Thoracic aorta (tissue), 2 donors: ENCODE data around the gene SYT6. TPM values are rescaled to one million over a fixed set of nuclear protein-coding genes. Genes with fewer than 3 reads are reported as not detected.
A peak's percentile ranks its signal among the peaks of the same experiment; 100 is the strongest.

Experiments used
- ATAC-seq: fragments of 150-250 bp; one replicate; pipeline ENCODE4 v1.8.0; 2017; ENCODE audit warnings: low read depth; ENCODE audit not compliant: insufficient number of reproducible peaks, low FRiP score
- DNase-seq: peaks from one replicate; pipeline ENCODE4 v3.0.0-alpha.2; 2020; ENCODE audit warnings: low spot score
- H3K27ac ChIP-seq, 2 donors: fragments of 200-600 bp; sonication (generic); 1 replicate in 1 of 2; 2 replicates in 1 of 2; pipeline ENCODE4 v1.5.1; 2016; ENCODE audit warnings: mild to moderate bottlenecking in 2 of 2, moderate library complexity in 2 of 2
- H3K27me3 ChIP-seq: fragments of 200-600 bp; sonication (generic); replicated peaks from 2 replicates; pipeline ENCODE4 v1.6.0; 2016; ENCODE audit warnings: mild to moderate bottlenecking; ENCODE audit not compliant: insufficient read depth
- H3K36me3 ChIP-seq: fragments of 200-600 bp; sonication (generic); one replicate; pipeline ENCODE4 v1.5.1; 2016
- H3K4me1 ChIP-seq, 2 donors: fragments of 200-600 bp; sonication (generic); 1 replicate in 1 of 2; 2 replicates in 1 of 2; pipeline versions ENCODE4 v1.5.1 to v1.6.0; 2016; ENCODE audit warnings: low read depth in 2 of 2, mild to moderate bottlenecking in 1 of 2; ENCODE audit not compliant: control insufficient read depth in 1 of 2
- H3K4me3 ChIP-seq: fragments of 200-600 bp; sonication (generic); 2 replicates; pipeline ENCODE4 v1.5.1; 2016; ENCODE audit warnings: mild to moderate bottlenecking
- H3K9me3 ChIP-seq: fragments of 200-600 bp; sonication (generic); 2 replicates; pipeline ENCODE4 v1.5.1; 2016
- CTCF ChIP-seq: fragments of 200-600 bp; sonication (generic); IDR thresholded peaks from one replicate; pipeline ENCODE4 v1.5.1; 2019; ENCODE audit warnings: antibody characterized with exemption
- total RNA-seq, 2 donors: library from RNA; depleted of rRNA; stranded (reverse); fragments of >200 nt; gene quantifications; one replicate each; pipeline versions ENCODE4 v1.1.0 to v1.2.3, GENCODE V29; 2016

Gene SYT6
- total RNA-seq, 2 donors from 2014 or later = 0.85 TPM; not detected in 1

GRCh38 chr1:114155706-114156105 is 2.0 kb upstream of the SYT6 start:
- Histone ChIP-seq H3K4me1 (peaks cover 14 to 33% of the 10 kb centered on the region in 2 donors), H3K4me3 (no peak overlapping the region), H3K27me3 (no peaks in the 10 kb centered on the region), H3K9me3 (no peaks in the 10 kb centered on the region), H3K36me3 (no peaks in the 10 kb centered on the region), H3K27ac (no peak overlapping the region)
- no peak for ATAC-seq
- DNase-seq = no peak
- no peak for TF ChIP-seq CTCF

- H3K4me3 ChIP-seq = no peak overlapping the region
- H3K27ac ChIP-seq = no peak overlapping the region
- H3K4me1 ChIP-seq = peaks cover 14 to 33% of the 10 kb centered on the region in 2 donors
- no peak for DNase-seq
- H3K27me3 ChIP-seq = no peaks in the 10 kb centered on the region
- ATAC-seq = no peak
- no peaks in the 10 kb centered on the region for H3K36me3 ChIP-seq
- no peak for TF ChIP-seq CTCF
- no peaks in the 10 kb centered on the region for H3K9me3 ChIP-seq
These were observed 1.3 kb upstream of the SYT6 start for GRCh38 chr1:114154963-114155322.

- ATAC-seq (no peak), DNase-seq (no peak)
- Histone ChIP-seq H3K36me3 (no peaks in the 10 kb centered on the region), H3K9me3 (no peaks in the 10 kb centered on the region), H3K27ac (no peak overlapping the region), H3K4me1 (peaks cover 14 to 33% of the 10 kb centered on the region in 2 donors), H3K27me3 (no peaks in the 10 kb centered on the region), H3K4me3 (peak overlapping the region; percentile 72)
- TF ChIP-seq CTCF = no peak
These were observed 685 bp upstream of the SYT6 start for GRCh38 chr1:114154146-114154962.

GRCh38 chr1:114152508-114153260 is 985 bp downstream of the SYT6 start:
- peak overlapping the region; percentile 72 for H3K4me3 ChIP-seq

More at GRCh38 chr1:114152508-114153260, 985 bp downstream of the SYT6 start:
- H3K27ac ChIP-seq = no peak overlapping the region
- DNase-seq (no peak), ATAC-seq (no peak)
- H3K9me3 ChIP-seq = no peaks in the 10 kb centered on the region
- H3K27me3 ChIP-seq = no peaks in the 10 kb centered on the region
- TF ChIP-seq CTCF = no peak
- peaks cover 14 to 33% of the 10 kb centered on the region in 2 donors for H3K4me1 ChIP-seq
- no peaks in the 10 kb centered on the region for H3K36me3 ChIP-seq
